ENCODE results near the gene EIF3L.

The EIF3L gene

GRCh38 chr22:37932401-37932800 is 83.2 kb downstream of the EIF3L start:
- Histone ChIP-seq H3K79me2 (ENCODE audit: insufficient read depth, low read length) (no peaks in the 10 kb centered on the region), H3K36me3 (ENCODE audit: insufficient read depth, low read length) (peaks cover 33% of the 10 kb centered on the region), H3K9me3 (ENCODE audit: insufficient read depth, low read length, severe bottlenecking) (no peaks in the 10 kb centered on the region), H3K4me3 (ENCODE audit: low read depth in 1 of 2, low read length in 2 of 2) (no peak overlapping the region), H3K27ac (ENCODE audit: low read length) (no peak overlapping the region), H4K20me1 (ENCODE audit: insufficient read depth, low read length) (no peaks in the 10 kb centered on the region; the same call in 1 of the 2 replicates), H3K4me2 (ENCODE audit: insufficient read depth, low read length) (no peak overlapping the region), H3K4me1 (ENCODE audit: insufficient read depth, low read length) (peaks cover 3% of the 10 kb centered on the region; the same call in 1 of the 2 replicates), H3K27me3 (ENCODE audit: insufficient read depth, low read length, poor library complexity) (no peaks in the 10 kb centered on the region), H2AFZ (ENCODE audit: low read depth, low read length) (no peak overlapping the region), H3K9ac (ENCODE audit: low read depth, low read length) (no peak overlapping the region)
- TF ChIP-seq CTCF (IDR thresholded peaks at IDR 0.05; ENCODE audit: borderline replicate concordance, extremely low read depth, low read length, poor library complexity, severe bottlenecking): no peak
- no peak for TF ChIP-seq EZH2 (IDR thresholded peaks at IDR 0.05; ENCODE audit: borderline replicate concordance, low read depth, low read length, severe bottlenecking)
- ATAC-seq (ENCODE audit: insufficient read depth, low read depth) (no peak), DNase-seq (no peak)

GRCh38 chr22:37932821-37933578 is 83.8 kb downstream of the EIF3L start:
- no peak overlapping the region for H3K4me3 ChIP-seq (ENCODE audit: low read depth in 1 of 2, low read length in 2 of 2)
- H3K27me3 ChIP-seq (ENCODE audit: insufficient read depth, low read length, poor library complexity): no peaks in the 10 kb centered on the region
- TF ChIP-seq CTCF (IDR thresholded peaks at IDR 0.05; ENCODE audit: borderline replicate concordance, extremely low read depth, low read length, poor library complexity, severe bottlenecking) (no peak), EZH2 (IDR thresholded peaks at IDR 0.05; ENCODE audit: borderline replicate concordance, low read depth, low read length, severe bottlenecking) (no peak)
- H3K9me3 ChIP-seq (ENCODE audit: insufficient read depth, low read length, severe bottlenecking): no peaks in the 10 kb centered on the region
- H3K36me3 ChIP-seq (ENCODE audit: insufficient read depth, low read length): peaks cover 35% of the 10 kb centered on the region
- DNase-seq: no peak
- ATAC-seq (ENCODE audit: insufficient read depth, low read depth): no peak
- H3K27ac ChIP-seq (ENCODE audit: low read length): no peak overlapping the region
- H3K4me1 ChIP-seq (ENCODE audit: insufficient read depth, low read length): peaks cover 3% of the 10 kb centered on the region; the same call in 1 of the 2 replicates
- no peak overlapping the region for H3K4me2 ChIP-seq (ENCODE audit: insufficient read depth, low read length)
- no peak overlapping the region for H2AFZ ChIP-seq (ENCODE audit: low read depth, low read length)
- H3K9ac ChIP-seq (ENCODE audit: low read depth, low read length): no peak overlapping the region
- no peaks in the 10 kb centered on the region; the same call in 1 of the 2 replicates for H4K20me1 ChIP-seq (ENCODE audit: insufficient read depth, low read length)
- H3K79me2 ChIP-seq (ENCODE audit: insufficient read depth, low read length): no peaks in the 10 kb centered on the region

- H3K9ac ChIP-seq (ENCODE audit: low read depth, low read length): no peak overlapping the region
- TF ChIP-seq EZH2 (IDR thresholded peaks at IDR 0.05; ENCODE audit: borderline replicate concordance, low read depth, low read length, severe bottlenecking): no peak
- peak; percentile 75 for TF ChIP-seq CTCF (IDR thresholded peaks at IDR 0.05; ENCODE audit: borderline replicate concordance, extremely low read depth, low read length, poor library complexity, severe bottlenecking)
- H3K79me2 ChIP-seq (ENCODE audit: insufficient read depth, low read length): no peaks in the 10 kb centered on the region
- DNase-seq: peak; percentile 81
- no peaks in the 10 kb centered on the region for H3K27me3 ChIP-seq (ENCODE audit: insufficient read depth, low read length, poor library complexity)
- no peak overlapping the region for H3K27ac ChIP-seq (ENCODE audit: low read length)
- H3K4me3 ChIP-seq (ENCODE audit: low read depth in 1 of 2, low read length in 2 of 2): no peak overlapping the region
- no peaks in the 10 kb centered on the region; the same call in 1 of the 2 replicates for H4K20me1 ChIP-seq (ENCODE audit: insufficient read depth, low read length)
- H3K36me3 ChIP-seq (ENCODE audit: insufficient read depth, low read length): peaks cover 35% of the 10 kb centered on the region
- H3K4me1 ChIP-seq (ENCODE audit: insufficient read depth, low read length): peaks cover 3% of the 10 kb centered on the region; the same call in 1 of the 2 replicates
- no peak overlapping the region; the same call in 1 of the 2 replicates for H3K4me2 ChIP-seq (ENCODE audit: insufficient read depth, low read length)
- H3K9me3 ChIP-seq (ENCODE audit: insufficient read depth, low read length, severe bottlenecking): no peaks in the 10 kb centered on the region
- H2AFZ ChIP-seq (ENCODE audit: low read depth, low read length): no peak overlapping the region
- peak; percentile 98 for ATAC-seq (ENCODE audit: insufficient read depth, low read depth)
Observed at GRCh38 chr22:37933711-37934376, 84.6 kb downstream of the EIF3L start.

All from DND-41 (cell line).